Esophagus muscularis mucosa (tissue), 4 donors: ENCODE measurements around the gene FAM131A. TPM values are rescaled to one million over a fixed set of nuclear protein-coding genes. Genes with fewer than 3 reads are reported as not detected.

Experiments
- DNase-seq: peaks from one replicate; pipeline ENCODE4 v3.0.0-alpha.2; 2017; ENCODE audit errors: extremely low spot score
- H3K27ac ChIP-seq, 4 donors: fragments of 200-600 bp; sonication (generic); replicated peaks in 1 of 4; 1 replicate in 3 of 4; 2 replicates in 1 of 4; pipeline ENCODE4 v1.5.1; 2016 to 2019; ENCODE audit warnings: mild to moderate bottlenecking in 1 of 4
- H3K27me3 ChIP-seq, 4 donors: fragments of 200-600 bp; sonication (generic); one replicate each; pipeline versions ENCODE4 v1.5.1 to v1.6.0; 2016 to 2019
- H3K36me3 ChIP-seq, 4 donors: fragments of 200-600 bp; sonication (generic); one replicate each; pipeline ENCODE4 v1.5.1; 2016 to 2019
- H3K4me1 ChIP-seq, 4 donors: fragments of 200-600 bp; sonication (generic); one replicate each; pipeline ENCODE4 v1.5.1; 2016 to 2019
- H3K4me3 ChIP-seq, 4 donors: fragments of 200-600 bp; sonication (generic); 1 replicate in 2 of 4; 2 replicates in 2 of 4; pipeline ENCODE4 v1.5.1; 2016 to 2019; ENCODE audit warnings: mild to moderate bottlenecking in 4 of 4, moderate library complexity in 1 of 4
- H3K9me3 ChIP-seq, 4 donors: fragments of 200-600 bp; sonication (generic); 1 replicate in 3 of 4; 2 replicates in 1 of 4; pipeline ENCODE4 v1.5.1; 2016 to 2019
- CTCF ChIP-seq, 3 experiments: fragments of 200-600 bp in 2 of 3; fragments of 450-650 bp in 1 of 3; sonication (generic) in 2 of 3; IDR thresholded peaks; one replicate each; pipeline ENCODE4 v1.5.1; 2017 to 2019; ENCODE audit warnings: antibody characterized with exemption in 3 of 3, mild to moderate bottlenecking in 2 of 3, moderate library complexity in 1 of 3
- EP300 ChIP-seq: sonication (generic); formaldehyde crosslinking; IDR thresholded peaks from one replicate; pipeline ENCODE4 v1.6.1; 2017; ENCODE audit warnings: antibody characterized with exemption
- POLR2A ChIP-seq: fragments of 450-650 bp; IDR thresholded peaks from one replicate; pipeline ENCODE4 v1.6.1; 2017; ENCODE audit warnings: antibody characterized with exemption, moderate library complexity, mild to moderate bottlenecking, low read depth
- POLR2AphosphoS5 ChIP-seq, 2 donors: sonication (generic); formaldehyde crosslinking; IDR thresholded peaks; one replicate each; pipeline ENCODE4 v1.6.1; 2017; ENCODE audit warnings: antibody characterized with exemption in 2 of 2
- WGBS: methylation state at CpG from one replicate; pipeline ENCODE4 v1.1.5; 2018; 5-methylcytosine and 5-hydroxymethylcytosine counted together
- intact Hi-C: fragments of 100-400 bp; cut with DNase I; formaldehyde crosslinking; loops from one replicate; pipeline ENCODE4 v1.15.1; 2023
- total RNA-seq, 4 donors: library from RNA; depleted of rRNA; stranded (reverse); fragments of >200 nt; gene quantifications; one replicate each; pipeline versions ENCODE4 v1.1.0 to v1.2.1, GENCODE V29; 2016

The FAM131A gene
- total RNA-seq, 4 donors from 2014 or later: 40.3 to 71.0 (median 59.9) TPM

GRCh38 chr3:184358921-184359350 is 21.5 kb downstream of the FAM131A start:
- no peak overlapping the region for H3K27ac ChIP-seq
- no peak for DNase-seq

GRCh38 chr3:184359610-184360009 is 22.2 kb downstream of the FAM131A start:
- TF ChIP-seq POLR2A (no peak), EP300 (no peak), CTCF (IDR thresholded peaks at IDR 0.05) (no peak), POLR2AphosphoS5 (IDR thresholded peaks at IDR 0.05) (no peak)
- no peaks in the 10 kb centered on the region for H3K27me3 ChIP-seq
- H3K27ac ChIP-seq: no peak overlapping the region
- H3K4me3 ChIP-seq: no peak overlapping the region
- no peaks in the 10 kb centered on the region for H3K9me3 ChIP-seq
- DNase-seq: no peak
- peaks cover 0 to 39% (median 19%) of the 10 kb centered on the region in 4 donors for H3K36me3 ChIP-seq
- intact Hi-C loops: no loop called here
- WGBS: 76% methylated on average over 8 of the region's 9 CpGs
- peaks cover 21 to 41% (median 33%) of the 10 kb centered on the region in 4 donors for H3K4me1 ChIP-seq

More at GRCh38 chr3:184358921-184359350, 21.5 kb downstream of the FAM131A start:
- Histone ChIP-seq H3K4me3 (no peak overlapping the region), H3K9me3 (no peaks in the 10 kb centered on the region), H3K4me1 (peaks cover 16 to 41% (median 29%) of the 10 kb centered on the region in 4 donors), H3K36me3 (peaks cover 0 to 40% (median 17%) of the 10 kb centered on the region in 4 donors), H3K27me3 (no peaks in the 10 kb centered on the region)
- intact Hi-C loops: no loop called here
- TF ChIP-seq POLR2A (no peak), CTCF (IDR thresholded peaks at IDR 0.05) (no peak), EP300 (no peak), POLR2AphosphoS5 (IDR thresholded peaks at IDR 0.05) (no peak)
- 73% methylated on average over 6 of the region's 14 CpGs for WGBS

- Histone ChIP-seq H3K4me3 (peak overlapping the region; percentile 73 to 92 (median 86)), H3K27ac (peak overlapping the region; percentile 96 to 99 (median 99)), H3K36me3 (peaks cover 0 to 39% (median 25%) of the 10 kb centered on the region in 4 donors), H3K9me3 (no peaks in the 10 kb centered on the region), H3K4me1 (peaks cover 21 to 42% (median 36%) of the 10 kb centered on the region in 4 donors), H3K27me3 (no peaks in the 10 kb centered on the region)
- WGBS: 71% methylated on average over 12 of the region's 12 CpGs
- intact Hi-C loops: no loop called here
- no peak for TF ChIP-seq CTCF (IDR thresholded peaks at IDR 0.05)
- TF ChIP-seq POLR2A: no peak
- TF ChIP-seq EP300: no peak
- no peak for TF ChIP-seq POLR2AphosphoS5 (IDR thresholded peaks at IDR 0.05)
- no peak for DNase-seq
These were observed 22.9 kb downstream of the FAM131A start for GRCh38 chr3:184360070-184360928.

- Histone ChIP-seq H3K9me3 (no peaks in the 10 kb centered on the region), H3K27me3 (no peaks in the 10 kb centered on the region), H3K36me3 (peaks cover 0 to 37% (median 24%) of the 10 kb centered on the region in 4 donors), H3K27ac (peak overlapping the region; percentile 96 to 99 (median 99)), H3K4me1 (peaks cover 21 to 42% (median 36%) of the 10 kb centered on the region in 4 donors), H3K4me3 (peak overlapping the region; percentile 73 to 92 (median 86))
- TF ChIP-seq POLR2A (no peak), CTCF (IDR thresholded peaks at IDR 0.05) (no peak), POLR2AphosphoS5 (IDR thresholded peaks at IDR 0.05) (no peak), EP300 (no peak)
- WGBS: 39% methylated on average over 5 of the region's 24 CpGs
- no peak for DNase-seq
- intact Hi-C loops: no loop called here
These were observed 23.6 kb downstream of the FAM131A start for GRCh38 chr3:184360929-184361531.
